Measurements from ENCODE around the gene EIF5B.

DNA sequence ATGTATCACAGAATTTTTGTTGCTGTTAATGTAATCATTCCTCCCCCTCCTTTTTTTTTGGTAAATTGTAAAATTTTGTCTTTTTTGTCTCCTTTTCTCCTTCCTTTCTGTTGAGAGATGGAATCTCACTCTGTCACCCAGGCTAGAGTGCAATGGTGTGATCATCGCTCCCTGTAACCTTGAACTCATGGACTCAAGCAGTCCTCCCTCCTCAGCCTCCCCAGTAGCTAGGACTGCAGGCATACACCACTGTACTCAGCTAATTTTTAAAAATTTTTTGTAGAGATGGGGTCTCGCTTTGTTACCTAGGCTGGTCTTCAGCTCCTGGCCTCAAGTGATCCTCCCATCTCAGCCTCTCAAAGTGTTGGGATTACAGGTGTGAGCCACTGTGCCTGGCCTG, 5.3 kb downstream of the EIF5B start:
- TF ChIP-seq, protein P1, sequence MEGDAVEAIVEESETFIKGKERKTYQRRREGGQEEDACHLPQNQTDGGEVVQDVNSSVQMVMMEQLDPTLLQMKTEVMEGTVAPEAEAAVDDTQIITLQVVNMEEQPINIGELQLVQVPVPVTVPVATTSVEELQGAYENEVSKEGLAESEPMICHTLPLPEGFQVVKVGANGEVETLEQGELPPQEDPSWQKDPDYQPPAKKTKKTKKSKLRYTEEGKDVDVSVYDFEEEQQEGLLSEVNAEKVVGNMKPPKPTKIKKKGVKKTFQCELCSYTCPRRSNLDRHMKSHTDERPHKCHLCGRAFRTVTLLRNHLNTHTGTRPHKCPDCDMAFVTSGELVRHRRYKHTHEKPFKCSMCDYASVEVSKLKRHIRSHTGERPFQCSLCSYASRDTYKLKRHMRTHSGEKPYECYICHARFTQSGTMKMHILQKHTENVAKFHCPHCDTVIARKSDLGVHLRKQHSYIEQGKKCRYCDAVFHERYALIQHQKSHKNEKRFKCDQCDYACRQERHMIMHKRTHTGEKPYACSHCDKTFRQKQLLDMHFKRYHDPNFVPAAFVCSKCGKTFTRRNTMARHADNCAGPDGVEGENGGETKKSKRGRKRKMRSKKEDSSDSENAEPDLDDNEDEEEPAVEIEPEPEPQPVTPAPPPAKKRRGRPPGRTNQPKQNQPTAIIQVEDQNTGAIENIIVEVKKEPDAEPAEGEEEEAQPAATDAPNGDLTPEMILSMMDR (IDR thresholded peaks at IDR 0.05) = no peak
- TF ChIP-seq EZH2 (IDR thresholded peaks at IDR 0.05; ENCODE audit: borderline replicate concordance, insufficient read depth, low read depth, low read length, poor library complexity, severe bottlenecking) = no peak

All from B cell (primary cell).